ENCODE data around the gene OR10D3. TPM values are rescaled to one million over a fixed set of nuclear protein-coding genes. Genes with fewer than 3 reads are reported as not detected.

Gene OR10D3
- total and polyA plus RNA-seq, 10 of the 15 experiments (the other 5 are each of a cell fraction or from before 2014, with no cell fraction given), result not detected

DNA sequence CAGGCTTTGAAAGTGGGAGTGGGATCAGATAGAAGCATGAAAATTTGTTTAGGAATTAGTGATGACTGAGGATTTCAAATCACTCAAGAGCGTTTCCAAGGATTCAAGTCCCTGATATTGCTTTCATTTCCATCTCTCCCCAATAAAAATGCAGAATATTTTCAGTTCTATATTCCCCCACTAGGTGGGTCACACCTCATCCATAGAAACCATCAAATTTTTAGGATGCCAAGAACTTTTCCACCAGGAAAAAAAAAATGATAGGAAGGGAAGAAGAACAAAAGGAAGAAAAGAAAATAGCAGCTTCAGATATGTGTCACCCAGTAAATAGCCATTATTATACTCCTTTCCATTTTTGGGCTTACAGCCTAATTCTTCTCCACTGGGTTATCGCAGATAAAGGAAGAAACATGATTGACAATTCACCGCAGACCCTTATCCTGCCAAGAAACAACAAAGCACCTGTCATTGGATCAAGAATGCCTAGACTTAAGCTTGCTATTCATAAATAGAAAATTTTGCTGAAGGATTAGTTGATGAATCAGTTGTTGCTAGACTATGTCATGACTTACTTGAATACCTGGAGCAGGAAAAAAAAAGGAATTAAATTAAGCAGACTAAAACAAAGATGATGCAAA lies 30.3 kb upstream of the OR10D3 start (continued):
- TF ChIP-seq, protein P1, sequence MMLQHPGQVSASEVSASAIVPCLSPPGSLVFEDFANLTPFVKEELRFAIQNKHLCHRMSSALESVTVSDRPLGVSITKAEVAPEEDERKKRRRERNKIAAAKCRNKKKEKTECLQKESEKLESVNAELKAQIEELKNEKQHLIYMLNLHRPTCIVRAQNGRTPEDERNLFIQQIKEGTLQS (IDR thresholded peaks at IDR 0.05; ENCODE audit: borderline replicate concordance, extremely low read depth, low read depth, low read length), result no peak
- TF ChIP-seq ASH2L (IDR thresholded peaks at IDR 0.05; ENCODE audit: borderline replicate concordance, low read depth), result no peak
- no peak for TF ChIP-seq SMARCA5 (IDR thresholded peaks at IDR 0.05)
- no peak for TF ChIP-seq TAF1 (IDR thresholded peaks at IDR 0.05; ENCODE audit: borderline replicate concordance, low read depth, low read length)
- TF ChIP-seq, protein P2, sequence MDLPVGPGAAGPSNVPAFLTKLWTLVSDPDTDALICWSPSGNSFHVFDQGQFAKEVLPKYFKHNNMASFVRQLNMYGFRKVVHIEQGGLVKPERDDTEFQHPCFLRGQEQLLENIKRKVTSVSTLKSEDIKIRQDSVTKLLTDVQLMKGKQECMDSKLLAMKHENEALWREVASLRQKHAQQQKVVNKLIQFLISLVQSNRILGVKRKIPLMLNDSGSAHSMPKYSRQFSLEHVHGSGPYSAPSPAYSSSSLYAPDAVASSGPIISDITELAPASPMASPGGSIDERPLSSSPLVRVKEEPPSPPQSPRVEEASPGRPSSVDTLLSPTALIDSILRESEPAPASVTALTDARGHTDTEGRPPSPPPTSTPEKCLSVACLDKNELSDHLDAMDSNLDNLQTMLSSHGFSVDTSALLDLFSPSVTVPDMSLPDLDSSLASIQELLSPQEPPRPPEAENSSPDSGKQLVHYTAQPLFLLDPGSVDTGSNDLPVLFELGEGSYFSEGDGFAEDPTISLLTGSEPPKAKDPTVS (IDR thresholded peaks at IDR 0.05; ENCODE audit: low read depth, low read length), result no peak
- TF ChIP-seq NR2C2 (IDR thresholded peaks at IDR 0.05; ENCODE audit: borderline replicate concordance, control insufficient read depth, insufficient read length, low read depth), result no peak
- no peak for TF ChIP-seq ZNF207 (IDR thresholded peaks at IDR 0.05; ENCODE audit: borderline replicate concordance)
- TF ChIP-seq TBL1XR1 (IDR thresholded peaks at IDR 0.05; ENCODE audit: low read depth, low read length), result no peak
- no peak for TF ChIP-seq KLF5 (IDR thresholded peaks at IDR 0.05; ENCODE audit: partially characterized antibody)
- TF ChIP-seq, protein P3, sequence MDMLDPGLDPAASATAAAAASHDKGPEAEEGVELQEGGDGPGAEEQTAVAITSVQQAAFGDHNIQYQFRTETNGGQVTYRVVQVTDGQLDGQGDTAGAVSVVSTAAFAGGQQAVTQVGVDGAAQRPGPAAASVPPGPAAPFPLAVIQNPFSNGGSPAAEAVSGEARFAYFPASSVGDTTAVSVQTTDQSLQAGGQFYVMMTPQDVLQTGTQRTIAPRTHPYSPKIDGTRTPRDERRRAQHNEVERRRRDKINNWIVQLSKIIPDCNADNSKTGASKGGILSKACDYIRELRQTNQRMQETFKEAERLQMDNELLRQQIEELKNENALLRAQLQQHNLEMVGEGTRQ (IDR thresholded peaks at IDR 0.05; ENCODE audit: borderline replicate concordance, low read depth, low read length), result no peak
- TF ChIP-seq, protein P4, sequence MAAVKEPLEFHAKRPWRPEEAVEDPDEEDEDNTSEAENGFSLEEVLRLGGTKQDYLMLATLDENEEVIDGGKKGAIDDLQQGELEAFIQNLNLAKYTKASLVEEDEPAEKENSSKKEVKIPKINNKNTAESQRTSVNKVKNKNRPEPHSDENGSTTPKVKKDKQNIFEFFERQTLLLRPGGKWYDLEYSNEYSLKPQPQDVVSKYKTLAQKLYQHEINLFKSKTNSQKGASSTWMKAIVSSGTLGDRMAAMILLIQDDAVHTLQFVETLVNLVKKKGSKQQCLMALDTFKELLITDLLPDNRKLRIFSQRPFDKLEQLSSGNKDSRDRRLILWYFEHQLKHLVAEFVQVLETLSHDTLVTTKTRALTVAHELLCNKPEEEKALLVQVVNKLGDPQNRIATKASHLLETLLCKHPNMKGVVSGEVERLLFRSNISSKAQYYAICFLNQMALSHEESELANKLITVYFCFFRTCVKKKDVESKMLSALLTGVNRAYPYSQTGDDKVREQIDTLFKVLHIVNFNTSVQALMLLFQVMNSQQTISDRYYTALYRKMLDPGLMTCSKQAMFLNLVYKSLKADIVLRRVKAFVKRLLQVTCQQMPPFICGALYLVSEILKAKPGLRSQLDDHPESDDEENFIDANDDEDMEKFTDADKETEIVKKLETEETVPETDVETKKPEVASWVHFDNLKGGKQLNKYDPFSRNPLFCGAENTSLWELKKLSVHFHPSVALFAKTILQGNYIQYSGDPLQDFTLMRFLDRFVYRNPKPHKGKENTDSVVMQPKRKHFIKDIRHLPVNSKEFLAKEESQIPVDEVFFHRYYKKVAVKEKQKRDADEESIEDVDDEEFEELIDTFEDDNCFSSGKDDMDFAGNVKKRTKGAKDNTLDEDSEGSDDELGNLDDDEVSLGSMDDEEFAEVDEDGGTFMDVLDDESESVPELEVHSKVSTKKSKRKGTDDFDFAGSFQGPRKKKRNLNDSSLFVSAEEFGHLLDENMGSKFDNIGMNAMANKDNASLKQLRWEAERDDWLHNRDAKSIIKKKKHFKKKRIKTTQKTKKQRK (IDR thresholded peaks at IDR 0.05; ENCODE audit: low read depth, low read length), result no peak
- TF ChIP-seq YY1 (IDR thresholded peaks at IDR 0.05; ENCODE audit: low read depth, low read length), result no peak

All from GM12878 (cell line).